Measurements from ENCODE around the gene PSTPIP2.
A peak's percentile ranks its signal among the peaks of the same experiment; 100 is the strongest.
"Not testable (repeated sequence)": the region's sequence is repeated elsewhere in the genome, so short reads cannot be mapped to it uniquely, and the experiment has no call there.

The PSTPIP2 gene

GRCh38 chr18:45984546-45985235, 87.4 kb downstream of the PSTPIP2 start:
- no peak for DNase-seq (ENCODE audit: low spot score)

DNA sequence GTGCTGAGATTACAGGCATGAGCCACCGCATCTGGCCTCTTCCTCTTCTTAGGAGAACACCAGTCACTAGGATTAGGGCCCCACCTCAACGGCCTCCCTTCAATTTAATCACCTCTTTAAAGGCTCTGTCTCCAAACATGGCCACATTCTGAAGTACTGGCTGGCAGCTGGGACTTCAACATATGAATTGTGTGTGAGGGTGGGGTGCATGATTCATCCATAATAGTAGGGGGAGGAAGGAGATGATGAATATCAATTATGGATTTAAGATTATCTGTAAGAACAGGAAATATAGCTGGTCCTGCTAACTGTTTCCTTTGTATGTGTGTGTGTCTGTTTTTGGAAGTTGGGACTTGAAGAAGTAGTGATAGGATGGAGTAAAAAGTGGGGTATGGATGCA, 90.2 kb downstream of the PSTPIP2 start:
- DNase-seq (ENCODE audit: low spot score), result no peak

GRCh38 chr18:45980229-45980628, 91.8 kb downstream of the PSTPIP2 start:
- DNase-seq (ENCODE audit: low spot score), result no peak

DNA sequence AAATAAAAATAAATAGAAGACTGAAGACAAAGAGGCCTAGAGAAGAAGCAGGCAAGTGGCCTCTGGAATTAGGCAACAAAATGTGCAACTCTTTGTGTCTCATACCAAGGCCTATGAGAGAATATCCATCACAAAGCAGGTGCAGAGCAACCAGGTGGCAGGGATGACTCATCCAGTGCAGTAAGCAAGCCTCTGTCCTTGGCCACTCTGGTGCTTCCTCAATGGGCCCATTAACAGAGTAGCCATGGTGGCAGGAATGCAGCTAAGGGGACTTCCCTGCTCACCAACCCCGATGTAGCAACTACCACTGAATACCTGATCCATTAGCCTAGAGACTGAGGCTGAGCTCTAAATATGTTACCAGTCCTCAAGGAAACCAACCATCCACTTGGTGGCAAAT, 94.0 kb downstream of the PSTPIP2 start:
- no peak for DNase-seq (ENCODE audit: low spot score)

DNA sequence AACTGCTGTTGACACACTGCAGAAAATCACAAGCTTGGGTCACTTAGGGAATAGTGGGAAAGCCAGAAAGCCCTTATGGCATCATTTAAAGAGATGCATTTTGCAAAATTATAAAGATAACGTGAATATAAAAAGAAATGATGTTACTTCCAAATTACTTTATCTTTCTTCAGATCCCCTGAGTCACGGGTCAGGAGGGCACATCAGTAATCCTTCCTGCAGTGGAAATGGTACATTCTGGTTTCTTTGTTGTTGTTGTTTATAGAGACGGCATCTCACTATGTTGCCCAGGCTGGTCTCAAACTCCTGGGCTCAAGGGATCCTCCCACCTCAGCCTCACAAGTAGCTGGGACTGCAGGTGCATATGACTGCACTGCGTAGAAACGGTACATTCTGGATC, 95.1 kb downstream of the PSTPIP2 start:
- DNase-seq (ENCODE audit: low spot score), result no peak

DNA sequence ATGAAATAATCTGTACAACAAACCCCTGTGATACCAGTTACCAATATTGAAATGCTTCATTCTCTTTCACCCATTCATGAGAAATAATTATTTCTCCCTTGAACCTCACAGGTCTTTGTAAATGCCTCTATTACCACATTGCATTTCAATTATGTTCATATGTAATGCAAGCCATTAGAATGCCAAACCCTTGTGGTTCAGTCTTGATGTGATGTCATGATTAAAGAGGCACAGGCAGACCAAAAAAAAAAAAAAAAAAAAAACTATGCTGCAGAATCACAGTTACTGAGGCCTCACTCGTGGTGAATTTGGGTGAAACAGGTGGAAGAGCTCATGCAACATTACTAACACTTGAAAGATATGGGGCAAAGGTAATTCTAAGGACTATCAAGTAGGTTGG, 95.5 kb downstream of the PSTPIP2 start:
- no peak for DNase-seq (ENCODE audit: low spot score)

DNA sequence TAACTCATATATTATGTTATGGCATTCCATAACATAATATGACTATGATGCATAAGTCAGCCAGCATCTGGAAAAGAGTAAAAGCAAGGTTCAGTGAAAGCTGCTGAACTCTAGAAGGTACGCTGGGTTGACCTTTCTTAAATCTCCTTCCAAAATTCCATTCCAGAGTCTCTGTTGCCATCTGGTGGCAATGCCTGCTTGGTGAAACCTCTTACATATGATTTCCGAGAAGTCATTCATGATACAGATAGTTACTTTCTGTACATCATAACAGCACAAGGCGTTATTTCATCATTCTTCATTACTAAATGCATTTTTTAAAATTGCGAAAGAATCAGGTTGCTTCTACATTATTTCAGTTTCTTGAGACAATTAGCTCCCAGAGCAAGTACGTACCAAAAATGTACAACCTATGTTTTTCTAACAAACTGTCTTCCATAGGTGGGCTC, 97.9 kb downstream of the PSTPIP2 start:
- peak; percentile 84 for DNase-seq (ENCODE audit: low spot score)

DNA sequence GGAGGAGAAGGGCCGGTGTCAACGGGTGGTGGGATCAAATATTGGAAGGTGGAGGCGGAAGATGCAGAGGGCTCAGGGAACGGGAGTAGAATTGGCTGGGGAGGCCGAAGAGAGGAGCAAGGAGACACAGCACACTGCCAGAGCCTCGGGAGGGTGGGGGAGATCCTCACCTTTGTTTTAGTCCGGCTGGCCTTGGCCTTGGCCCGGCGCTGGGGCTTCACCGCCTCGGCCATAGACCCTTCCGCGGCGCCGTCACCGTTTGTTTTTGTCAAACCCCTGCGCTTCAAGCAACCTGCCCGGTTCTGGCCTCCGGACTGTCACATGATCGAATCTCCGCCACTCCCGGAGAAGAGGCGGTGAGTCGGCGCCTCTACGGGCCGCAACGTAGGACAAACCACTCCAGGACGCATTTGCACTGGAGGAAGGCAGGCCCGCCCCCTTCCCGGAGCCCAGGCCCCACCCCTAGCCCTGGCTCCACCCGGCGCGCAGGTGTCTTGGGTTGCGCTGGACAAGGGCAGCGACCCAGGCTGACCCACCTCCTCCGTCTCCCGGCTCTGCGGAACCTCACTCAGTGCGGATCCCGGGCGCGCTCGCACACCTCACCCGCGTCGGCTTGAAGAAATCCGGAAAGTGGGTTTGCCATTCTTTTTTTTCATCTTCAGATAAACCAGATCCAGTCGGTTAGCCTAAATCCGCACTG, 104.9 kb downstream of the PSTPIP2 start, which contains the start of gene EPG5:
Gene EPG5 (minus strand): TSS at position 323 of the 700 bp plus-strand sequence. CDS start 90 bp downstream, at position 233.
- DNase-seq (ENCODE audit: low spot score), result peak; percentile 97

DNA sequence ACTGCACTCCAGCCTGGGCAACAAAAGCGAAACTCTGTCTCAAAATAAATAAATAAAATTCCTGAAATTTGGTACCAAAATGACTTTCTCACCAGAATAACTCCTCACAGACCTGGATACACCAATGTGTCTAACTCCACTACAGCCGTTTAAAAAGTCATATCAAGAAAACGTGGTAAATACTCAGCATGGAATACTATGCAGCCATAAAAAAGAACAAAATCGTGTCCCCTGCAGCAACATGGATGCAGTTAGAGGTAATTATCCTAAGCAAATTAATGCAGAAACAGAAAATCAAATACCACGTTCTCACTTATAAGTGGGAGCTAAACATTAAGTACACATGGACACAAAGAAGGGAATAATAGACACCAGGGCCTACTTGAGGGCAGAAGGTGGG, 107.1 kb downstream of the PSTPIP2 start:
- DNase-seq (ENCODE audit: low spot score), result not testable (repeated sequence)

GRCh38 chr18:45962866-45963265, 109.2 kb downstream of the PSTPIP2 start:
- peak; percentile 27 for DNase-seq (ENCODE audit: low spot score)

- DNase-seq (ENCODE audit: low spot score), result peak; percentile 50
Measured at GRCh38 chr18:45962461-45962860, 109.6 kb downstream of the PSTPIP2 start.

- not testable (repeated sequence) for DNase-seq (ENCODE audit: low spot score)
Measured at GRCh38 chr18:45959484-45959883, 112.6 kb downstream of the PSTPIP2 start.

GRCh38 chr18:45958730-45959129, 113.3 kb downstream of the PSTPIP2 start:
- no peak for DNase-seq (ENCODE audit: low spot score)

DNA sequence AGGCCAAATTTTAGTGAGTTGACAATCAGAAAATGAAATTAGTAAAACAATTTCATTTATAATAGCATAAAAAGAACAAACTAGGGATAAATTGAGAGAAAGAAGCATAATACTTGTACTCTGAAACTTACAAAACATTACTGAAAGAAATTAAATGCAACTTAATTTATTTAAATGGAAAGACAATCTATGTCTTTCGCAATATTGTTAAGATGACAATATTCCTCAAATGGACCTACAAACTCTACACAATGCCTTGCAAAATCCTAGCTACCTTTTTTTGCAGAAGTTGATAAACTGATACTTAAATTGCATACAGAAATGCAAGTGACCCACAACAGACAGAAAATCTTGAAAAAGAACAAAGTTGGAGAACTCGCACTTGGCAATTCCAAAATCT, 114.0 kb downstream of the PSTPIP2 start:
- no peak for DNase-seq (ENCODE audit: low spot score)

- DNase-seq (ENCODE audit: low spot score), result no peak
Measured at GRCh38 chr18:45957100-45957499, 115.0 kb downstream of the PSTPIP2 start.

- DNase-seq (ENCODE audit: low spot score), result no peak
Measured at GRCh38 chr18:45954070-45954934, 117.8 kb downstream of the PSTPIP2 start.

- DNase-seq (ENCODE audit: low spot score), result no peak
Measured at GRCh38 chr18:45951016-45951714, 120.9 kb downstream of the PSTPIP2 start.

- DNase-seq (ENCODE audit: low spot score), result no peak
Measured at GRCh38 chr18:45945669-45946068, 126.4 kb downstream of the PSTPIP2 start.

GRCh38 chr18:45940724-45941123, 131.3 kb downstream of the PSTPIP2 start:
- peak; percentile 18 for DNase-seq (ENCODE audit: low spot score)

DNA sequence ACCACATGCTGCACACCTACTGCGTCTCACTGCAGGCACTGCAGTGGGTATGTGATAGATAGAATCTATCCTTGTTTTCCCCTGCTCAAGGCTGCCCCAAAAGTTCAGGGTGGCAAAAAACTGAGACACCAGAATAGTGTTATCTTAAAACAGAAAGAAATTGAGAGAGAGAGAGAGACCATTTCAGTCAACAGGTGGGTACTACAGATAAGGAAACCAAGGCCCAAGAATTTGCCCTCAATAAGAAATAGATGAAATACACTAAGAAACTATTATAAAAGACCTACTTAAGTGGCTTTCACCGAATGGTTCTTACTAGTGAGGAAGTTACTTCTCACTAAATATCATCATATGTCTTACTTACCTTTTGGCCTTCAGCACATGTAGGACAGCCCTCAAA, 132.8 kb downstream of the PSTPIP2 start:
- DNase-seq (ENCODE audit: low spot score), result no peak

DNA sequence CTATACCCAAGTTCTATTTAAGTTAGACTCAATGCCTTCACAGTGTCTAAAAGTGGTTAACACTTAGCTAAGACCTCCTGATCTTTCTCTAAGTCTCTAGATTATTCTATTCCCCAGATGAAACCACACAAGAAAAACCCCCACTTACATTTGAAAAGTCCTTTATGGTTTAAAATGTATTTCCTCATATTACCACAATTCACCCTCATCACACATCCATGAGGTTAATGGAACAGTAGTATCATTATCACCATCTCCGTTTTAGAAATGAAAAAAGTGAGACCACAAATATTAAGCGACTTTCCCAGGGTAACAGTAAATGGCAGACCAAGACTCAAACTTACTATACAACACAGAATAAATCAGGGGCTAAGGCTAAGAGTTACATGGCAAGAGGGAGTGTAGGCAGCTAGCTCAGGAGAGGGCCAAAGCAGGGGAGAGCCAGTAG, 133.5 kb downstream of the PSTPIP2 start:
- DNase-seq (ENCODE audit: low spot score), result peak; percentile 38

All from activated CD4-positive, alpha-beta T cell treated with anti-CD3 and anti-CD28 coated beads, Interleukin-2, Interleukin-4, amounts not matched to agents 100 ng/mL and 50 ng/mL, durations not matched to agents 16 hours and 8 hours (primary cell).